GM12878 (cell line): ENCODE results near the gene GPLD1. TPM values are rescaled to one million over a fixed set of nuclear protein-coding genes. Genes with fewer than 3 reads are reported as not detected.

ENCODE experiments used
- ATAC-seq: fragments of 200-7000 bp; cut with Tn5 transposase; 3 replicates; pipeline ENCODE4 v1.9.1; 2020; ENCODE audit warnings: mild to moderate bottlenecking, moderate library complexity
- BruUV-seq: library from RNA; stranded (reverse); fragments of 400-500 nt; replicated peaks from 2 replicates; lab custom pipeline; 2021; lab: Mats Ljungman, UMichigan
- CTCF ChIA-PET: fragments of 300-600 bp; sonication (Branson Sonifier 250); formaldehyde crosslinking; extraction: SDS; loops from one replicate; lab custom pipeline; 2021; ENCODE audit warnings: inconsistent platforms; lab: Yijun Ruan, JAX
- POLR2A ChIA-PET: fragments of 350-600 bp; formaldehyde crosslinking; extraction: SDS; loops from one replicate; lab custom pipeline; 2021; ENCODE audit warnings: inconsistent platforms; lab: Charles Lee
- RAD21 ChIA-PET: fragments of 300-600 bp; sonication (Branson Sonifier 250); formaldehyde crosslinking; loops from one replicate; lab custom pipeline; 2023; ENCODE audit warnings: antibody characterized with exemption; ENCODE audit not compliant: unreplicated experiment; lab: Charles Lee
- SMC1A ChIA-PET: fragments of 300-600 bp; sonication (Branson Sonifier 250); formaldehyde crosslinking; loops from one replicate; lab custom pipeline; 2023; ENCODE audit not compliant: unreplicated experiment, uncharacterized antibody; lab: Charles Lee
- DNase-seq: peaks from one replicate; pipeline ENCODE4 v3.0.0-alpha.2; 2011; ENCODE audit warnings: low read depth, low spot score
- FAIRE-seq: peaks from 3 replicates; lab custom pipeline; 2011; peaks lifted over from hg19 to GRCh38; lab: Jason Lieb, UNC
- H2AFZ ChIP-seq: 2 replicates; pipeline ENCODE4 v1.6.0; 2011; ENCODE audit warnings: low read depth, low read length, control low read depth; ENCODE audit not compliant: control insufficient read depth
- H3K27ac ChIP-seq: 2 replicates; pipeline ENCODE4 v1.5.1; 2011; ENCODE audit warnings: control low read depth; ENCODE audit not compliant: control insufficient read depth, insufficient read depth
- H3K27me3 ChIP-seq, 2 experiments: replicated peaks in 1 of 2; 2 replicates each; pipeline versions ENCODE4 v1.6.0 to v1.6.1; 2011; ENCODE audit warnings: low read length in 1 of 2; ENCODE audit not compliant: control insufficient read depth in 2 of 2, insufficient read depth in 2 of 2
- H3K36me3 ChIP-seq, 2 experiments: 2 replicates each; pipeline ENCODE4 v1.5.1; 2011; ENCODE audit warnings: low read length in 1 of 2; ENCODE audit not compliant: control insufficient read depth in 2 of 2, insufficient read depth in 2 of 2
- H3K4me1 ChIP-seq: 2 replicates; pipeline ENCODE4 v1.6.1; 2011; ENCODE audit warnings: mild to moderate bottlenecking, low read length, moderate library complexity, mixed read lengths; ENCODE audit not compliant: control insufficient read depth, insufficient read depth
- H3K4me2 ChIP-seq: 2 replicates; pipeline ENCODE4 v1.6.0; 2011; ENCODE audit warnings: control low read depth; ENCODE audit not compliant: control insufficient read depth, insufficient read depth
- H3K4me3 ChIP-seq: fragments of 200-600 bp; sonication (generic); 2 replicates; pipeline ENCODE4 v1.5.1; 2016
- H3K79me2 ChIP-seq: 2 replicates; pipeline ENCODE4 v1.6.0; 2011; ENCODE audit warnings: low read length; ENCODE audit not compliant: control insufficient read depth, insufficient read depth
- H3K9ac ChIP-seq: 2 replicates; pipeline ENCODE4 v1.8.0; 2011; ENCODE audit warnings: low read length, control low read depth, mixed read lengths; ENCODE audit not compliant: control insufficient read depth, insufficient read depth
- H3K9me3 ChIP-seq: replicated peaks from 3 replicates; pipeline ENCODE4 v1.5.1; 2011; ENCODE audit warnings: mild to moderate bottlenecking, low read length; ENCODE audit not compliant: control insufficient read depth, insufficient read depth
- H4K20me1 ChIP-seq: 2 replicates; pipeline ENCODE4 v1.6.0; 2011; ENCODE audit not compliant: control insufficient read depth, insufficient read depth
- FOXK2 ChIP-seq: fragments of 450-650 bp; IDR thresholded peaks from 2 replicates; pipeline ENCODE4 v1.6.1; 2017; ENCODE audit warnings: mild to moderate bottlenecking, moderate library complexity
- JUNB ChIP-seq: IDR thresholded peaks from 2 replicates; pipeline ENCODE4 v1.6.1; 2016; ENCODE audit warnings: antibody characterized with exemption, mild to moderate bottlenecking
- SREBF2 ChIP-seq: IDR thresholded peaks from 2 replicates; pipeline ENCODE4 v1.6.1; 2012; ENCODE audit warnings: mild to moderate bottlenecking, low read length
- YBX1 ChIP-seq: fragments of 450-650 bp; IDR thresholded peaks from 2 replicates; pipeline ENCODE4 v1.6.1; 2016; ENCODE audit warnings: antibody characterized with exemption
- WGBS: methylation state at CpG from one replicate; pipeline ENCODE4 v1.1.6; 2016; ENCODE audit warnings: low lambda C conversion rate; ENCODE audit not compliant: insufficient replicate concordance, insufficient coverage; ENCODE audit errors: missing lambda C conversion rate; 5-methylcytosine and 5-hydroxymethylcytosine counted together
- in situ Hi-C: fragments of 300-500 bp; cut with MboI; formaldehyde crosslinking; loops from 9 replicates; pipeline ENCODE4 v1.14.3; 2018; ENCODE audit warnings: mixed read lengths
- intact Hi-C: fragments of 100-400 bp; cut with micrococcal nuclease; formaldehyde crosslinking; loops from one replicate; pipeline ENCODE4 v1.14.2; 2022; ENCODE audit not compliant: unreplicated experiment
- polyA plus RNA-seq, 11 experiments: library from polyadenylated mRNA; depleted of rRNA in 4 of 11; unstranded in 6 of 11; stranded (reverse) in 5 of 11; fragments of >200 nt; fragmentation: Nextera tagmentation in 4 of 11; fragmentation: Illumina TruSeq in 1 of 11; extraction: Ambion mirVana in 4 of 11; extraction: Trizol in 1 of 11; gene quantifications; 1 replicate in 1 of 11; 2 replicates in 10 of 11; pipeline versions ENCODE4 v1.2.1 to v1.2.3, GENCODE V29; 2011 to 2016; ENCODE audit warnings: inconsistent platforms in 2 of 11, missing spikeins in 2 of 11, low read depth in 1 of 11
- total RNA-seq, 4 experiments: library from RNA; depleted of rRNA in 3 of 4; stranded (reverse); fragments of >200 nt in 3 of 4; fragmentation: Illumina TruSeq in 1 of 4; extraction: Trizol in 1 of 4; gene quantifications; 2 replicates each; pipeline versions ENCODE4 v1.2.1 to v1.2.3, GENCODE V29; 2013 to 2021

The GPLD1 gene
- total and polyA plus RNA-seq, 10 of the 15 experiments (the other 5 are each of a cell fraction or from before 2014, with no cell fraction given), result 0.04 to 1.0 (median 0.69) TPM

DNA sequence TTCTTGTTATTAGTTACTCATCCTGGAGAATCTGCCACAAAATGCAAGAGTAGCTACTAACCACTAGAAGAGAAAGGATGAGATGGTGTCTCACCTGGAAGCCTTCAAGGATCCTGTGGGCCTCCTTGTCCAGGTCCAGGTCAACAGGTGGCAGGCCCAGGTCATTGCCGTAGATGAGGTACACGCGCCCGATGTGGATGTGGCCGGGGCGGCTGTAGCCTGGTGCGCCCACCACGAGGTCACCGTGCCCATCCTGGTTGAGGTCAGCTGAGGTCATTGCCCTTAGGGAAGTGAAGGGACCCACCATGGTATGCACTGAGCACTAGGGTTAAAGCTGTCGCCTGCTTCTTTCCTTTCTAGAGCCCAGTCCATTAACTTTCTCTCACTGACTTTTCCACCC lies 35.5 kb downstream of the GPLD1 start:
- no peak for TF ChIP-seq SREBF2
- no peak for TF ChIP-seq YBX1
- Histone ChIP-seq H4K20me1 (no peaks in the 10 kb centered on the region), H3K4me2 (no peak overlapping the region), H3K36me3 (no peaks in the 10 kb centered on the region), H3K9me3 (no peaks in the 10 kb centered on the region), H3K9ac (no peak overlapping the region), H3K4me1 (no peaks in the 10 kb centered on the region), H2AFZ (no peak overlapping the region), H3K79me2 (no peaks in the 10 kb centered on the region), H3K27ac (no peak overlapping the region), H3K4me3 (no peak overlapping the region), H3K27me3 (no peaks in the 10 kb centered on the region; a peak in 1 of 4 replicates)
- DNase-seq (no peak), ATAC-seq (no peak), FAIRE-seq (no peak)
- POLR2A ChIA-PET, result no interaction called here
- BruUV-seq, result no TSS peak
- in situ Hi-C loops (no loop called here), intact Hi-C loops (no loop called here)
- RAD21 ChIA-PET, result no interaction called here
- CTCF ChIA-PET, result no interaction called here
- WGBS, result 96% methylated on average over 10 of the region's 10 CpGs
- SMC1A ChIA-PET, result no interaction called here

DNA sequence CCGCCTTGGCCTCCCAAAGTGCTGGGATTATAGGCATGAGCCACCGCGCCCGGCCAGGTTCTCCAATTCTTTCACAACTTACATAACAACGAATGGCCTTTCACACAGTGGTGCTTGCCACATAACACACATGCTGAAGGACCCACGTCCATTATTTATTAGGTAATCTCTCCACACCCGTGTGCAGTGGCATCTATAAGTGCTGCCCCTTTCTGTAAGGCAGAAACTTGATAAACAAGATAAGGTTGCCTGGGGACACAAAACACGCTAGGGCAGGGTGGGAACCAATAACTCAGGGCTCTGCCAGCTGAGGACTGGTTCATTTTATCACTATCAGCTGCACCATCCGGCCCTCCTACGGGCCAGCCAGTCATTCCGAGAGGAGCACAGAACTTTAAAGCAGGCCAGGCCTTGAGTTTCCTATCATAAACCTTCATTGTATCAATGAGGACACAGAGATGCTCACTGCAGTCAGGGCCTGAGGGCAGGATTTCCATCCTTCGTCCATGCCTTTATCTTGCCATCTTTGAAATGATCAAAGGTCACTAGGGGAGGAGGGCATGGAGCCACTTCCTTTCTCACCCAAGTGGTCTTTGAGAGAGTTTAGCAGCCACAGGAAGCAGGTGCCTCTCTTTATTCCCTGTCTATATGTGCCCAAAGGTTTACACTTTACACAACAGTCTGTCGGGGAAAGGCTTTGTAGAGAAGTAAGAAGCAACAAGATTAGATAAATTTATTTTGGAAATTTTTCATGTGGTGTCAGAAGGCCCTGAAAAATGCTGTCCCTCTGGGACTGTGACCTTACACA lies 37.6 kb downstream of the GPLD1 start:
- in situ Hi-C loops (no loop called here), intact Hi-C loops (no loop called here)
- CTCF ChIA-PET, result interaction anchor here (0.7 to 1.0 kb wide), 2 partner anchors 38 to 168 kb away, joined by 3 read pairs; partner anchors contain the start of gene GPLD1
- FAIRE-seq, result no peak
- no peak overlapping the region for H2AFZ ChIP-seq
- no peaks in the 10 kb centered on the region for H4K20me1 ChIP-seq
- no TSS peak for BruUV-seq
- H3K27ac ChIP-seq, result no peak overlapping the region
- RAD21 ChIA-PET, result no interaction called here
- peak; percentile 39; the same call in 2 of the 3 replicates for ATAC-seq
- H3K4me3 ChIP-seq, result no peak overlapping the region
- no peaks in the 10 kb centered on the region; a peak in 1 of 4 replicates for H3K27me3 ChIP-seq
- TF ChIP-seq FOXK2, result no peak
- 0 out of 2 replicates have a peak, but pooled peaks have one; percentile 26 for TF ChIP-seq JUNB
- POLR2A ChIA-PET, result no interaction called here
- 63% methylated on average over 13 of the region's 13 CpGs for WGBS
- H3K4me1 ChIP-seq, result no peaks in the 10 kb centered on the region
- H3K79me2 ChIP-seq, result no peaks in the 10 kb centered on the region
- H3K4me2 ChIP-seq, result no peak overlapping the region
- no peaks in the 10 kb centered on the region for H3K9me3 ChIP-seq
- SMC1A ChIA-PET, result no interaction called here
- no peaks in the 10 kb centered on the region for H3K36me3 ChIP-seq
- DNase-seq, result no peak
- H3K9ac ChIP-seq, result no peak overlapping the region
